Measurements from ENCODE around the gene SLC22A23.

DNA sequence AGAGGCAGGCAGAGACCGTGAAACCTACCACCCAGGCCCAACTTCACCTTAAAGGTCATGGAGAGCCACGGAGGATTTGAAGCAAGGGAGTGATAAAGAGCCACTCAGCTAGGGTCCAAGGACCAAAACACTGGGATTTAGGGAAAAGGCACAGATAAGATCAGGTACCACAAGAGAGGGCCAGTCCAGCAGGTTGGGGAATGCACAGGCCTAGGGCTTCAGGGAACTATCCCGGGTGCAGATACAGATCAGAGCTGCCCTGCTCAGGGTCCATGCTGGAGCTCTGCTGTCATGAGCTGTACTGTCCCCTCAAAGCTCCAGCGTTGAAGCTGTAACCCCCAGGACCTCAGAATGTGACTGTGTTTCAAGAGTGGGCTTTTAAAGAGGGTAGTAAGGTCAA lies 16.9 kb downstream of the SLC22A23 start:
- TF ChIP-seq POLR2AphosphoS5 (IDR thresholded peaks at IDR 0.05; ENCODE audit: low read depth) (no peak), CTCF (conservative IDR thresholded peaks at IDR 0.05; ENCODE audit: low read depth in 2 of 2) (no peak), EZH2phosphoT487 (IDR thresholded peaks at IDR 0.05; ENCODE audit: unreplicated experiment) (no peak), EZH2 (IDR thresholded peaks at IDR 0.05; ENCODE audit: low read depth, unreplicated experiment) (no peak), REST (IDR thresholded peaks at IDR 0.05; ENCODE audit: unreplicated experiment) (no peak), JUNB (IDR thresholded peaks at IDR 0.05; ENCODE audit: unreplicated experiment) (no peak), CREB1 (CRISPR knock-in tag; IDR thresholded peaks at IDR 0.05; ENCODE audit: low read depth) (no peak), NANOG (IDR thresholded peaks at IDR 0.05; ENCODE audit: borderline replicate concordance) (no peak), STAT1 (IDR thresholded peaks at IDR 0.05; ENCODE audit: unreplicated experiment) (no peak), ZNF331 (CRISPR knock-in tag; IDR thresholded peaks at IDR 0.05; ENCODE audit: low read depth) (no peak), ZNF114 (CRISPR knock-in tag; IDR thresholded peaks at IDR 0.05) (no peak)
- TF ChIP-seq, protein P1, sequence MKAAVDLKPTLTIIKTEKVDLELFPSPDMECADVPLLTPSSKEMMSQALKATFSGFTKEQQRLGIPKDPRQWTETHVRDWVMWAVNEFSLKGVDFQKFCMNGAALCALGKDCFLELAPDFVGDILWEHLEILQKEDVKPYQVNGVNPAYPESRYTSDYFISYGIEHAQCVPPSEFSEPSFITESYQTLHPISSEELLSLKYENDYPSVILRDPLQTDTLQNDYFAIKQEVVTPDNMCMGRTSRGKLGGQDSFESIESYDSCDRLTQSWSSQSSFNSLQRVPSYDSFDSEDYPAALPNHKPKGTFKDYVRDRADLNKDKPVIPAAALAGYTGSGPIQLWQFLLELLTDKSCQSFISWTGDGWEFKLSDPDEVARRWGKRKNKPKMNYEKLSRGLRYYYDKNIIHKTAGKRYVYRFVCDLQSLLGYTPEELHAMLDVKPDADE (IDR thresholded peaks at IDR 0.05), result no peak
- TF ChIP-seq, protein P2, sequence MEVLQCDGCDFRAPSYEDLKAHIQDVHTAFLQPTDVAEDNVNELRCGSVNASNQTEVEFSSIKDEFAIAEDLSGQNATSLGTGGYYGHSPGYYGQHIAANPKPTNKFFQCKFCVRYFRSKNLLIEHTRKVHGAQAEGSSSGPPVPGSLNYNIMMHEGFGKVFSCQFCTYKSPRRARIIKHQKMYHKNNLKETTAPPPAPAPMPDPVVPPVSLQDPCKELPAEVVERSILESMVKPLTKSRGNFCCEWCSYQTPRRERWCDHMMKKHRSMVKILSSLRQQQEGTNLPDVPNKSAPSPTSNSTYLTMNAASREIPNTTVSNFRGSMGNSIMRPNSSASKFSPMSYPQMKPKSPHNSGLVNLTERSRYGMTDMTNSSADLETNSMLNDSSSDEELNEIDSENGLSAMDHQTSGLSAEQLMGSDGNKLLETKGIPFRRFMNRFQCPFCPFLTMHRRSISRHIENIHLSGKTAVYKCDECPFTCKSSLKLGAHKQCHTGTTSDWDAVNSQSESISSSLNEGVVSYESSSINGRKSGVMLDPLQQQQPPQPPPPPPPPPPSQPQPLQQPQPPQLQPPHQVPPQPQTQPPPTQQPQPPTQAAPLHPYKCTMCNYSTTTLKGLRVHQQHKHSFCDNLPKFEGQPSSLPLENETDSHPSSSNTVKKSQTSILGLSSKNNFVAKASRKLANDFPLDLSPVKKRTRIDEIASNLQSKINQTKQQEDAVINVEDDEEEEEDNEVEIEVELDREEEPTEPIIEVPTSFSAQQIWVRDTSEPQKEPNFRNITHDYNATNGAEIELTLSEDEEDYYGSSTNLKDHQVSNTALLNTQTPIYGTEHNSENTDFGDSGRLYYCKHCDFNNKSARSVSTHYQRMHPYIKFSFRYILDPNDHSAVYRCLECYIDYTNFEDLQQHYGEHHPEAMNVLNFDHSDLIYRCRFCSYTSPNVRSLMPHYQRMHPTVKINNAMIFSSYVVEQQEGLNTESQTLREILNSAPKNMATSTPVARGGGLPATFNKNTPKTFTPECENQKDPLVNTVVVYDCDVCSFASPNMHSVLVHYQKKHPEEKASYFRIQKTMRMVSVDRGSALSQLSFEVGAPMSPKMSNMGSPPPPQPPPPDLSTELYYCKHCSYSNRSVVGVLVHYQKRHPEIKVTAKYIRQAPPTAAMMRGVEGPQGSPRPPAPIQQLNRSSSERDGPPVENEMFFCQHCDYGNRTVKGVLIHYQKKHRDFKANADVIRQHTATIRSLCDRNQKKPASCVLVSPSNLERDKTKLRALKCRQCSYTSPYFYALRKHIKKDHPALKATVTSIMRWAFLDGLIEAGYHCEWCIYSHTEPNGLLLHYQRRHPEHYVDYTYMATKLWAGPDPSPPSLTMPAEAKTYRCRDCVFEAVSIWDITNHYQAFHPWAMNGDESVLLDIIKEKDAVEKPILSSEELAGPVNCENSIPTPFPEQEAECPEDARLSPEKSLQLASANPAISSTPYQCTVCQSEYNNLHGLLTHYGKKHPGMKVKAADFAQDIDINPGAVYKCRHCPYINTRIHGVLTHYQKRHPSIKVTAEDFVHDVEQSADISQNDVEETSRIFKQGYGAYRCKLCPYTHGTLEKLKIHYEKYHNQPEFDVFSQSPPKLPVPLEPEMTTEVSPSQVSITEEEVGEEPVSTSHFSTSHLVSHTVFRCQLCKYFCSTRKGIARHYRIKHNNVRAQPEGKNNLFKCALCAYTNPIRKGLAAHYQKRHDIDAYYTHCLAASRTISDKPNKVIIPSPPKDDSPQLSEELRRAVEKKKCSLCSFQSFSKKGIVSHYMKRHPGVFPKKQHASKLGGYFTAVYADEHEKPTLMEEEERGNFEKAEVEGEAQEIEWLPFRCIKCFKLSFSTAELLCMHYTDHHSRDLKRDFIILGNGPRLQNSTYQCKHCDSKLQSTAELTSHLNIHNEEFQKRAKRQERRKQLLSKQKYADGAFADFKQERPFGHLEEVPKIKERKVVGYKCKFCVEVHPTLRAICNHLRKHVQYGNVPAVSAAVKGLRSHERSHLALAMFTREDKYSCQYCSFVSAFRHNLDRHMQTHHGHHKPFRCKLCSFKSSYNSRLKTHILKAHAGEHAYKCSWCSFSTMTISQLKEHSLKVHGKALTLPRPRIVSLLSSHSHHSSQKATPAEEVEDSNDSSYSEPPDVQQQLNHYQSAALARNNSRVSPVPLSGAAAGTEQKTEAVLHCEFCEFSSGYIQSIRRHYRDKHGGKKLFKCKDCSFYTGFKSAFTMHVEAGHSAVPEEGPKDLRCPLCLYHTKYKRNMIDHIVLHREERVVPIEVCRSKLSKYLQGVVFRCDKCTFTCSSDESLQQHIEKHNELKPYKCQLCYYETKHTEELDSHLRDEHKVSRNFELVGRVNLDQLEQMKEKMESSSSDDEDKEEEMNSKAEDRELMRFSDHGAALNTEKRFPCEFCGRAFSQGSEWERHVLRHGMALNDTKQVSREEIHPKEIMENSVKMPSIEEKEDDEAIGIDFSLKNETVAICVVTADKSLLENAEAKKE (CRISPR knock-in tag; IDR thresholded peaks at IDR 0.05), result no peak
